WERI-Rb-1 (cell line): Measurements from ENCODE around the gene RAPGEF1.

Source experiments
- DNase-seq: peaks from one replicate; pipeline ENCODE4 v3.0.0-alpha.2; 2020
- H3K27ac ChIP-seq: fragments of 250-450 bp; sonication (Bioruptor Pico); 2 replicates; pipeline ENCODE4 v1.5.1; 2020; ENCODE audit warnings: mild to moderate bottlenecking, moderate library complexity
- H3K27me3 ChIP-seq: fragments of 250-450 bp; sonication (Bioruptor Pico); 2 replicates; pipeline ENCODE4 v1.5.1; 2021; ENCODE audit warnings: mild to moderate bottlenecking, low read depth, moderate library complexity; ENCODE audit not compliant: insufficient read depth, severe bottlenecking
- H3K36me3 ChIP-seq: fragments of 250-450 bp; sonication (Bioruptor Pico); 2 replicates; pipeline ENCODE4 v1.5.1; 2020; ENCODE audit warnings: mild to moderate bottlenecking, moderate library complexity
- H3K4me3 ChIP-seq: 2 replicates; pipeline ENCODE4 v1.5.1; 2011; ENCODE audit warnings: low read depth, mild to moderate bottlenecking, control low read depth, low read length
- H3K9me3 ChIP-seq: fragments of 250-450 bp; sonication (Bioruptor Pico); 2 replicates; pipeline ENCODE4 v1.5.1; 2021; ENCODE audit warnings: mild to moderate bottlenecking, moderate library complexity; ENCODE audit not compliant: severe bottlenecking
- TF ChIP-seq, protein P1 (sequence below): IDR thresholded peaks from 2 replicates; pipeline ENCODE4 v1.5.1; 2011; ENCODE audit warnings: low read depth, mild to moderate bottlenecking, control low read depth, inconsistent platforms, low read length

RAPGEF1 gene

DNA sequence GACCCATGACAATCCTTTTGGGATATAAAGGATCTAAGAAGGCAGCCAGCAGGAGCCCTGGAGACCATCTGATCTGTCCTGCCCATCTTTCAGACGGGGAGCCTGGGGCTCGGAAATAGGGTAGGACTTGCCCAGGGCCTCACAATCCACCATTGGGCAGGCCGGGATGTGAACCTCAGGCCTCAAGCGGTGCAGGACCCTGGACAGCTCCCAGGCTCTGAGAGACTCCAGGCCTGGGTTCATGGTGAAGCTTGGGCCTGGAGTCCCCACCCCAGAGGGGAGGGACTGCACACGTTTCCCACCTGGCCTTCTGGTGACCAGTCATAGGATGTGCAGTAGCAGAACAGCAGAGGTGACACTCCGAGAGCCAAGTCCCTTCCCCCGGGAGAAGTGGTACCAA is 36.6 kb upstream of the RAPGEF1 start:
- no peaks in the 10 kb centered on the region for H3K36me3 ChIP-seq
- peaks cover 8% of the 10 kb centered on the region for H3K9me3 ChIP-seq
- no peak for DNase-seq
- no peak overlapping the region for H3K4me3 ChIP-seq
- TF ChIP-seq, protein P1, sequence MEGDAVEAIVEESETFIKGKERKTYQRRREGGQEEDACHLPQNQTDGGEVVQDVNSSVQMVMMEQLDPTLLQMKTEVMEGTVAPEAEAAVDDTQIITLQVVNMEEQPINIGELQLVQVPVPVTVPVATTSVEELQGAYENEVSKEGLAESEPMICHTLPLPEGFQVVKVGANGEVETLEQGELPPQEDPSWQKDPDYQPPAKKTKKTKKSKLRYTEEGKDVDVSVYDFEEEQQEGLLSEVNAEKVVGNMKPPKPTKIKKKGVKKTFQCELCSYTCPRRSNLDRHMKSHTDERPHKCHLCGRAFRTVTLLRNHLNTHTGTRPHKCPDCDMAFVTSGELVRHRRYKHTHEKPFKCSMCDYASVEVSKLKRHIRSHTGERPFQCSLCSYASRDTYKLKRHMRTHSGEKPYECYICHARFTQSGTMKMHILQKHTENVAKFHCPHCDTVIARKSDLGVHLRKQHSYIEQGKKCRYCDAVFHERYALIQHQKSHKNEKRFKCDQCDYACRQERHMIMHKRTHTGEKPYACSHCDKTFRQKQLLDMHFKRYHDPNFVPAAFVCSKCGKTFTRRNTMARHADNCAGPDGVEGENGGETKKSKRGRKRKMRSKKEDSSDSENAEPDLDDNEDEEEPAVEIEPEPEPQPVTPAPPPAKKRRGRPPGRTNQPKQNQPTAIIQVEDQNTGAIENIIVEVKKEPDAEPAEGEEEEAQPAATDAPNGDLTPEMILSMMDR, result no peak
- no peaks in the 10 kb centered on the region for H3K27me3 ChIP-seq
- no peak overlapping the region for H3K27ac ChIP-seq

DNA sequence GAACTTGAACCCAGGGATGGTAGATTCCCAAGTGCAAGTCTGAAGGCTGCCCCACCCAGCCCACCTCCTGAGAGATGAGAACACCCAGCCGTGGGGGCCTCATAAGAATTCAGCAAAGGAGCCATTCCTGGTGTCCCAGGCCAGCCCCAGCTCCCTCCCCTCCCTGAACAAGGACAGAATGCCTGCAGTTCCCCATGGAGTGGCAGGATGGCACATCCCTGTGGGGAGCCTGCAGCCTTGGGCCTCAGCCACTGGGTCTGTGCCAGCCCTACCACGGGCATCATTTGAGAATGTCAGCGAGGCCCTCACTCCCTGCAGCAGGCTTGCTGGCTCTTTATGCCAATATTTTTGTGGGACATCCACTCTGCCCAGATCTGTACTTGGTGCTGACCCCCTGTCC is 36.2 kb upstream of the RAPGEF1 start:
- H3K36me3 ChIP-seq, result no peaks in the 10 kb centered on the region
- H3K27ac ChIP-seq, result no peak overlapping the region
- TF ChIP-seq, protein P1, result no peak
- H3K27me3 ChIP-seq, result no peaks in the 10 kb centered on the region
- DNase-seq, result no peak
- no peak overlapping the region for H3K4me3 ChIP-seq
- peaks cover 8% of the 10 kb centered on the region for H3K9me3 ChIP-seq

DNA sequence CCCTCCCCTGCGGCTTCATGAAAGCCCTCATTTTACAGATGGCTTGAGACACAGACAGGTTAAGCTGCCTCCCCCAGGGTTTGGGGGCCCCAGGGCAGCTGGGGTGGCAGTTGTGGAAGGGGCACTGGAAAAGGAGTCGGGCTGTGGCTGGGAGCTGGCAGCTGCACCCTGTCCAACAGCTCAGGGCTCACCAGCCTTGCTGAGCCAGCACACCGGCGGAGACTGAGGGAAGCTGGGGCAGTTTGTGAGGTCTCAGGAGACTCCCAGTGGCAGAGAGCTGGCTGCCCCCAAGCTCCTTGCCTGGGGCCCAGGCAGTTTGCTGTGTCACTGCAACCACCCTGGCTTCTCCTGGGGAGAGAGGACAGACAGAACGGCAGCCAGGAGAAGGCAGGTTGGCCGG is 34.8 kb upstream of the RAPGEF1 start:
- DNase-seq, result peak; percentile 42
- Histone ChIP-seq H3K36me3 (no peaks in the 10 kb centered on the region), H3K9me3 (peaks cover 8% of the 10 kb centered on the region), H3K27me3 (no peaks in the 10 kb centered on the region), H3K27ac (peak overlapping the region; percentile 28), H3K4me3 (peak overlapping the region; percentile 2; the same call in 1 of the 2 replicates)
- TF ChIP-seq, protein P1, result no peak

DNA sequence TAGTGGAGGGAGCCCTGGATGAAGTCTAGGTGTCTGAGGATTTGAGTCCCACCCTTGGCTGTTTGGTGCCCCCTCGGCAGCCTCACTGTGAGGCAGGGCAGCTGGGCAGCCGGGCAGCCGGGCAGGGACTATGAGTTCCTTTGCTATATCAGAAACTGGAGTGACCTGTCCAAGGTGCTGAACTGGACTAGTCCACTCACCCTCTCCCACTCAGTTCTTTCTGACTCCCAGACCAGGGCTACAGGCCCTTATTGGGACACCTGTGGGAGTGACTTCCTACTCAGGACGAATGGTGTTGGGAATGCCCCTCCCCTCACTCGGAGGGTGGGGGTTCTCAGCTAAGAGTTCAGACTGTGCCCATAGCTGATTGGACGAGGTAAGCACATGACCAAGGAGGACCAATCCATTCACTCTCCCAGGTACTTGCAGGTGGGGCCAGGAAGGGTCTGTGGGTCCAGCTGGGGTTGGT is 34.1 kb upstream of the RAPGEF1 start:
- DNase-seq, result peak; percentile 84
- no peak overlapping the region for H3K4me3 ChIP-seq
- TF ChIP-seq, protein P1, result no peak
- no peaks in the 10 kb centered on the region for H3K36me3 ChIP-seq
- no peaks in the 10 kb centered on the region for H3K27me3 ChIP-seq
- H3K27ac ChIP-seq, result peak overlapping the region; percentile 5; the same call in 1 of the 2 replicates
- peaks cover 2% of the 10 kb centered on the region for H3K9me3 ChIP-seq

DNA sequence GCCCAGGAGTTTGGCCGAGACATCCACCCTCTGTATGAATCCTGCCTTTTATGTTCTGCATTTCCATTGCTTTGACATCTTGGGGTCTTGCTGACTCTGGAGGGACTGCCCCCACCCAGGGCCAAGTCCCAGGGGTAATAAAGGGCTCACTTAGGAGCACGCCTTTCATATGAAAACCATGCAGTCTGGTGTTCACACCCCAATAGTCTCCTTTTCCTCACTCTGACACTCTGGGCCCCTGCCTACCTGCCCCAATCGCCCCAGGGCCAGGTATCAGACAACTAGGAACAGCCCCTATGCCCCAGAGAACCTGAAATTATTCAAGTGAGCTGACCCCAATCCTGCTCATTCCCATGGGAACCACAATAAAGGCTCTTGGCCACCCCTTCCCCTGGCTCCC is 33.1 kb upstream of the RAPGEF1 start:
- Histone ChIP-seq H3K4me3 (no peak overlapping the region), H3K9me3 (no peaks in the 10 kb centered on the region), H3K27me3 (no peaks in the 10 kb centered on the region), H3K27ac (no peak overlapping the region), H3K36me3 (no peaks in the 10 kb centered on the region)
- DNase-seq, result no peak
- TF ChIP-seq, protein P1, result no peak

DNA sequence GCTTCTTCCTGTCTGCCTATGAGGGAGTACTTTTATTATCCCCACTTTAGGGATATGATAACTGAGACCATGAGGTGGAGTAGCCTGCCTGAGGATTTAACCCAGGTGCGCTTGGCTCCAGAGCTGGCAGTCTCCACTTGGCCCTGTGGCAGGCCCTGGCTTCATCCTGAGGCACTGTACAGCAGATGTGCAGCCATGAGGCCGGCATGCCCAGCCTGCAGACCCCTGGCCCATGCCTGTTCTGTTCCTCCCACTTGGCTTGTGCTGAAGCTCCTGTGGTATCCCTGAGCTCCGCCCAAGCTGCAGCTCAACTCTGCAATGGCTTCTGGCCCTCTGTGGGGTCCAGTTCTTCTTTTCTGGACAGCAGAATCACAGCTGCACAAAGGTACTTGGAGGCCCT is 31.8 kb upstream of the RAPGEF1 start:
- Histone ChIP-seq H3K27me3 (no peaks in the 10 kb centered on the region), H3K4me3 (no peak overlapping the region), H3K36me3 (no peaks in the 10 kb centered on the region), H3K27ac (no peak overlapping the region), H3K9me3 (no peaks in the 10 kb centered on the region)
- TF ChIP-seq, protein P1, result no peak
- DNase-seq, result no peak
